Transverse colon (tissue), 4 donors: ENCODE results near the gene TRPM2. TPM values are rescaled to one million over a fixed set of nuclear protein-coding genes. Genes with fewer than 3 reads are reported as not detected.

ENCODE experiments used
- DNase-seq: peaks from one replicate; pipeline ENCODE4 v3.0.0-alpha.2; 2019
- H3K27ac ChIP-seq, 4 donors: fragments of 200-600 bp; sonication (generic); 2 replicates each; pipeline ENCODE4 v1.5.1; 2016 to 2018; ENCODE audit warnings: inconsistent platforms in 4 of 4
- H3K27me3 ChIP-seq: fragments of 200-600 bp; sonication (generic); 2 replicates; pipeline ENCODE4 v1.5.1; 2017; ENCODE audit warnings: inconsistent platforms
- H3K36me3 ChIP-seq, 4 donors: fragments of 200-600 bp; sonication (generic); 2 replicates each; pipeline ENCODE4 v1.5.1; 2017 to 2019; ENCODE audit warnings: inconsistent platforms in 4 of 4
- H3K4me1 ChIP-seq, 4 donors: fragments of 200-600 bp; sonication (generic); 2 replicates each; pipeline ENCODE4 v1.5.1; 2017 to 2020; ENCODE audit warnings: inconsistent platforms in 4 of 4
- H3K4me3 ChIP-seq, 4 donors: fragments of 200-600 bp; sonication (generic); 1 replicate in 1 of 4; 2 replicates in 3 of 4; pipeline versions ENCODE4 v1.5.1 to v1.6.1; 2017 to 2019; ENCODE audit warnings: inconsistent platforms in 4 of 4
- H3K9me3 ChIP-seq, 2 donors: fragments of 200-600 bp; sonication (generic); 2 replicates each; pipeline ENCODE4 v1.5.1; 2017 to 2019; ENCODE audit warnings: inconsistent platforms in 2 of 2
- EP300 ChIP-seq: sonication (generic); formaldehyde crosslinking; IDR thresholded peaks from one replicate; pipeline ENCODE4 v1.6.1; 2017; ENCODE audit warnings: antibody characterized with exemption, low read depth
- POLR2A ChIP-seq: fragments of 450-650 bp; IDR thresholded peaks from one replicate; pipeline ENCODE4 v1.6.1; 2016; ENCODE audit warnings: antibody characterized with exemption, mild to moderate bottlenecking, moderate library complexity
- POLR2AphosphoS5 ChIP-seq, 3 donors: sonication (generic); formaldehyde crosslinking; IDR thresholded peaks; one replicate each; pipeline ENCODE4 v1.6.1; 2016; ENCODE audit warnings: antibody characterized with exemption in 3 of 3
- WGBS, 2 donors: methylation state at CpG; one replicate each; pipeline ENCODE4 v1.1.5; 2018; ENCODE audit warnings: low coverage in 1 of 2; 5-methylcytosine and 5-hydroxymethylcytosine counted together
- in situ Hi-C, 4 donors: fragments of 200-750 bp; cut with MboI; loops; one replicate each; pipeline versions ENCODE4 v1.15.0 to v1.15.1; 2017; ENCODE audit warnings: low sequenced_read_pairs in 3 of 4, low pct_ligation_motif_present in 1 of 4, low pct_unique_long_range_greater_than_20kb in 1 of 4
- intact Hi-C: fragments of 100-400 bp; cut with DNase I; formaldehyde crosslinking; loops from one replicate; pipeline ENCODE4 v1.15.1; 2023; ENCODE audit warnings: low total_unique reads
- total RNA-seq, 4 donors: library from RNA; depleted of rRNA; stranded (reverse); fragments of >200 nt; gene quantifications; one replicate each; pipeline ENCODE4 v1.1.0, GENCODE V29; 2016
- TF ChIP-seq, protein P1 (sequence below), 5 experiments: fragments of 200-600 bp in 3 of 5; fragments of 450-650 bp in 2 of 5; sonication (generic) in 3 of 5; IDR thresholded peaks; 1 replicate in 2 of 5; 2 replicates in 3 of 5; pipeline ENCODE4 v1.5.1; 2016 to 2017; ENCODE audit warnings: antibody characterized with exemption in 5 of 5, inconsistent platforms in 3 of 5, mild to moderate bottlenecking in 2 of 5, moderate library complexity in 1 of 5

The TRPM2 gene
- total RNA-seq, 4 donors from 2014 or later: 2.3 to 2.9 (median 2.6) TPM; not detected in 1

DNA sequence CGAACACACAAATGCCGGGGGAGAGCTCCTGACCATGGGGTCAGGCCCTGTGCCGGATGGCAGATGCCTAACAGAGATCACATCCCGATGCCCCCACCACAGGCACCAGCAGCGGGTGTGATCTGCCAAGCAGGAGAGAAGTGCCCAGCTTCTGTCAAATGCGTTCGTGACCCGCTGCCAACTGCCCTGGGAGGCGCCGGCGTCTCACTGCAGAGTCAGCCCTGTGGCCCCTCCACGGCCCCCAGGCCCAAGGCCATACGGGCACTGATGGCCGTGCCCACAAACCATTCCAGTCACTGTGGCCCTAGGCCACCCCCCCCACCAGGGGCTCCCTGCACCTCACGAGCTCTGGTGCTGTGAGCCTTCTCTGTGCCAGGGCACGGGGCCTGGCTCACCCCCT is 22.2 kb upstream of the TRPM2 start:
- Histone ChIP-seq H3K27me3 (no peaks in the 10 kb centered on the region), H3K9me3 (no peaks in the 10 kb centered on the region), H3K27ac (no peak overlapping the region), H3K4me3 (no peak overlapping the region), H3K4me1 (no peaks in the 10 kb centered on the region), H3K36me3 (peaks cover 0 to 4% (median 0%) of the 10 kb centered on the region in 4 donors)
- intact Hi-C loops: loop anchor here (10.0 kb wide), 1 partner anchor 124 kb away; the partner anchor contains the start of gene LRRC3
- no peak for DNase-seq
- in situ Hi-C loops: no loop called here
- TF ChIP-seq EP300 (no peak), POLR2A (no peak), POLR2AphosphoS5 (IDR thresholded peaks at IDR 0.05) (no peak)
- TF ChIP-seq, protein P1, sequence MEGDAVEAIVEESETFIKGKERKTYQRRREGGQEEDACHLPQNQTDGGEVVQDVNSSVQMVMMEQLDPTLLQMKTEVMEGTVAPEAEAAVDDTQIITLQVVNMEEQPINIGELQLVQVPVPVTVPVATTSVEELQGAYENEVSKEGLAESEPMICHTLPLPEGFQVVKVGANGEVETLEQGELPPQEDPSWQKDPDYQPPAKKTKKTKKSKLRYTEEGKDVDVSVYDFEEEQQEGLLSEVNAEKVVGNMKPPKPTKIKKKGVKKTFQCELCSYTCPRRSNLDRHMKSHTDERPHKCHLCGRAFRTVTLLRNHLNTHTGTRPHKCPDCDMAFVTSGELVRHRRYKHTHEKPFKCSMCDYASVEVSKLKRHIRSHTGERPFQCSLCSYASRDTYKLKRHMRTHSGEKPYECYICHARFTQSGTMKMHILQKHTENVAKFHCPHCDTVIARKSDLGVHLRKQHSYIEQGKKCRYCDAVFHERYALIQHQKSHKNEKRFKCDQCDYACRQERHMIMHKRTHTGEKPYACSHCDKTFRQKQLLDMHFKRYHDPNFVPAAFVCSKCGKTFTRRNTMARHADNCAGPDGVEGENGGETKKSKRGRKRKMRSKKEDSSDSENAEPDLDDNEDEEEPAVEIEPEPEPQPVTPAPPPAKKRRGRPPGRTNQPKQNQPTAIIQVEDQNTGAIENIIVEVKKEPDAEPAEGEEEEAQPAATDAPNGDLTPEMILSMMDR (IDR thresholded peaks at IDR 0.05): no peak
- 83% methylated on average over 10 of the region's 16 CpGs; no CpG with 5 or more reads in 1 of the 2 donors for WGBS, 2 donors

DNA sequence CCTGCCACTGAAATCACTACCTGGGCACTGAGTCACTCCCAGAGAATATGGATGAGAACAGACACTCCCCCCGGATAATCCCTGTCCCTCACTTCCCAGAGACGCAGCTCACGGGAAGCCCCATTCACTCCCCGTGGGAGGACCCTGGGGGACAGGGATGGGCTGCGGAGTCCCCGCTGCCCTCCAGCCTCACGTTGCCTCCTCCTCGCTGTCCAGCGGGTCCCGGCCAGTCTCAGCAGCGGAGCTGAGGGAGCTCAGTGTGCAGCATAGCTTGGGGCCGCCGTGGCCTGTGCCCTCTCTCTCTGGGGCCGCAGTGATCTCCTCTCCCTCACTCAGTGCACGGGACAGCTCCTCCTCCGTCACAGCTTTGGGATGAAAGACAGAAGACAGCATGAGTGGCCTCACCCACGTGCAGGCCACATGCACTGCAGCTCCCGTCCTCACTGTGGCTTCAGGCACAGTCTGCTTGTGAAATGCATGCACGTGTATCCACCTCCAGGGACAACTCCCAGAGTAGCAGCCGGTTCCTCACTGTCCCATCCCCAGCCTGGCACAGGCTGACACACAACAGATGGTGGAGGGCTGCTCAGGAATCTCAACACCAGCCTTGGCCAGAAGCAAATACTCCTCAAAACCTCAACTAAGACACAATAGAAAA is 21.6 kb upstream of the TRPM2 start:
- in situ Hi-C loops: no loop called here
- H3K4me1 ChIP-seq: no peaks in the 10 kb centered on the region
- intact Hi-C loops: loop anchor here (10.0 kb wide), 1 partner anchor 123 kb away; the partner anchor contains the start of gene LRRC3
- no peak for DNase-seq
- peak in 1 of 3 donors; percentile 8 for TF ChIP-seq POLR2AphosphoS5 (IDR thresholded peaks at IDR 0.05)
- no peak for TF ChIP-seq EP300
- no peaks in the 10 kb centered on the region for H3K27me3 ChIP-seq
- peaks cover 0 to 4% (median 0%) of the 10 kb centered on the region in 4 donors for H3K36me3 ChIP-seq
- H3K27ac ChIP-seq: no peak overlapping the region
- H3K4me3 ChIP-seq: no peak overlapping the region
- no peaks in the 10 kb centered on the region for H3K9me3 ChIP-seq
- WGBS, 2 donors: 77% methylated on average over 20 of the region's 20 CpGs; no CpG with 5 or more reads in 1 of the 2 donors

DNA sequence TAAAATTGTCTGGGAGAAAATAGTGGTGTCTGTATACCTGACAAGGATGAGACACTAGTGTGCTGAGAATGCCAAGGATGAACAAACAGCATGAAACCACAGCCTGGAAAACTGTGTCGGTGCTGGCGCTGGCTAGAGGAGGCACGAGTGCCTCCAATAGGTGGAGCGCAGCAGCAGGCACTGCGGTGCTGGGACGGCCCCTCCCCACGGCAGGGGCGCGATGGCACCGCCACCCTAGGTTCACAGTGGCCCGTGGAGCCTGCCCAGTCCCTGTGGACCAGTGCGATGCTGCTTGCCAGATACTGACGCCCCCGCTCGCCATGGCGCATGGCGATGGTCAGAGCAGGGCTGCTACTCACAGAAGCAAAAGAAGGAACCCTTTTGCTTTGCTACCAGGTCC is 21.0 kb upstream of the TRPM2 start:
- H3K4me1 ChIP-seq: peaks cover 0 to under 1% (median 0%) of the 10 kb centered on the region in 4 donors
- H3K4me3 ChIP-seq: no peak overlapping the region
- in situ Hi-C loops (no loop called here), intact Hi-C loops (loop anchor here (10.0 kb wide), 1 partner anchor 122 kb away; the partner anchor contains the start of gene LRRC3)
- no peak for DNase-seq
- TF ChIP-seq, protein P1 (IDR thresholded peaks at IDR 0.05): no peak
- no peak for TF ChIP-seq POLR2AphosphoS5 (IDR thresholded peaks at IDR 0.05)
- TF ChIP-seq EP300: no peak
- TF ChIP-seq POLR2A: no peak
- no peak overlapping the region for H3K27ac ChIP-seq
- H3K27me3 ChIP-seq: no peaks in the 10 kb centered on the region
- no peaks in the 10 kb centered on the region for H3K9me3 ChIP-seq
- WGBS, 2 donors: 94% methylated on average over 16 of the region's 17 CpGs; no CpG with 5 or more reads in 1 of the 2 donors
- peaks cover 0 to 4% (median 0%) of the 10 kb centered on the region in 4 donors for H3K36me3 ChIP-seq

DNA sequence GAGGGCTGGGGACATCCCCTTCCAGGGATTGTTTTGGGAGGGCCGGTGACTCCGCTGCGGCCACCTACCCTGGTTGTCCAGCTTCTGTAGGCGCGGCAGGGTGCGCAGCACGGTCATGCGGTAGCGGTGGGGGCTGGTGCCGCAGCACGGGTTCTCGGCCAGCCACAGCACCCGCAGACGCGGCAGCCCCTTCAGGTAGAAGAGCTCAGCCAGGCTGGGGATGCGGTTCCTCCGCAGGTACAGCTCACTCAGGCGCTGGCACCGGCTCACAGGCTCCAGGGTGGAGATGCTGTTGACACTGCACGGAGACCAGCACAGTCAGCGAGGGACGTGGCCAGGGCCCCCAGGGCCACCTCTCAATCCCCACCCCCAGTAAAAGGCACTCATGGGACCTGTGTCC is 20.5 kb upstream of the TRPM2 start:
- peaks cover 0 to 6% (median 5%) of the 10 kb centered on the region in 4 donors for H3K4me1 ChIP-seq
- no peak for DNase-seq
- H3K9me3 ChIP-seq: no peaks in the 10 kb centered on the region
- peaks cover 0 to 4% (median 0%) of the 10 kb centered on the region in 4 donors for H3K36me3 ChIP-seq
- TF ChIP-seq EP300: no peak
- TF ChIP-seq, protein P1 (IDR thresholded peaks at IDR 0.05): no peak
- 93 to 100% methylated on average over 2 to 11 of the region's 22 CpGs for WGBS, 2 donors
- in situ Hi-C loops (no loop called here), intact Hi-C loops (loop anchor here (10.0 kb wide), 1 partner anchor 122 kb away; the partner anchor contains the start of gene LRRC3)
- H3K27ac ChIP-seq: no peak overlapping the region
- no peaks in the 10 kb centered on the region for H3K27me3 ChIP-seq
- H3K4me3 ChIP-seq: no peak overlapping the region
